OCI-LY1 (cell line): ENCODE measurements around the gene CD6.

Experiments used
- CTCF ChIP-seq: fragments of 200-600 bp; sonication (generic), shearing (Covaris generic); IDR thresholded peaks from 2 replicates; pipeline ENCODE4 v1.5.1; 2017; ENCODE audit warnings: mild to moderate bottlenecking, antibody characterized with exemption, low read length, moderate library complexity, mixed read lengths
- EZH2 ChIP-seq: fragments of 200-600 bp; sonication (generic), shearing (Covaris generic); IDR thresholded peaks from 2 replicates; pipeline ENCODE4 v1.8.0; 2017; ENCODE audit warnings: borderline replicate concordance, mixed run types, mild to moderate bottlenecking, antibody characterized with exemption, low read length, moderate library complexity, mixed read lengths

- TF ChIP-seq CTCF (no peak), EZH2 (no peak)
Observed at GRCh38 chr11:60957188-60957587, 14.3 kb upstream of the CD6 start.
